ENCODE data around the gene TUBB4B. TPM values are rescaled to one million over a fixed set of nuclear protein-coding genes. Genes with fewer than 3 reads are reported as not detected.

The TUBB4B gene
- polyA plus RNA-seq, 1 of the 3 experiments (the other 2 are of a cell fraction): 508 TPM

DNA sequence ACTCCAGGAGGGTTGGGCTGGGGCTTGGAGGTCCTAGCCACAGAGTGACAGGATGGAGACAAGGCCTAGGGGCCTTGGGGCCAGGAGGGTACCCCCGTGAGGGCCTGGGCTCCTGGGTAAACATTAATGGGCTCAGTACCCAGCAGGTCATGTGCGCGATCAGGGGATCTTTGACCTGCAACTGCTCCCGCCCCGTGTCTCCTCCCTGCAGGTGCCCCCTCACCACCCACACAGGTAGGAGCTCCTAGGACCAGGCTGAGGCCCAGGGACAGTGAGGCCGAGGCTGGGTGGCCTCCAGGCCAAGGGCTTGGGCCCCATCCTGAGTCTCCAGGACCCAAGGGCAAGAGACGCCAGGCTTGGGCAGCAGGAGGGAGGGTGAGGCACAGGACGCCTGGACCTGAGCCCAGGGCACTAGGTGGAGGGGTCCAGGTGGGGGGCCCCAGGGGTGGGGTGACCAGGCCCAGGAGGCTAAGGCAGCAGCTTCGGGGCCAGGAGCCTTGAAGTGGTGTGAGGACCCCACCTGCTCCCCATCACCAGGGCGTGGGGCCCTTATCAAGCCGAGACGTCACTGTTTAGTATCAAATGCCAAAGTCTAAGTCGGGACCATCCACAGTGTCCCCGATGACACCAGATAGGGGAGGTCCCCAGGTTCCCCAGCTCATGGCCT is 10.2 kb upstream of the TUBB4B start, which contains the start of gene SLC34A3:
TSS of gene SLC34A3 (plus strand) at position 197 of the 667 bp plus-strand sequence. CDS start 802 bp downstream, outside the sequence.
- Histone ChIP-seq H3K27ac (ENCODE audit: low read depth in 2 of 2, low read length in 1 of 2) (no peak within 1 kb of the TSS; a peak in 1 of 4 replicates), H4K20me1 (ENCODE audit: insufficient read depth) (no peaks in the 10 kb centered on the region), H3K4me3 (ENCODE audit: low read depth in 2 of 2, low read length in 1 of 2) (no peak within 1 kb of the TSS), H3K9me3 (no peaks in the 10 kb centered on the region), H3K36me3 (replicated peaks in 1 of 2; ENCODE audit: control insufficient read depth in 1 of 2, insufficient read depth in 2 of 2, low read length in 1 of 2) (no peaks in the 10 kb centered on the region), H3K9me2 (no peaks in the 10 kb centered on the region), H3K79me2 (ENCODE audit: insufficient read depth) (no peaks in the 10 kb centered on the region), H3K4me1 (ENCODE audit: control insufficient read depth in 1 of 2, insufficient read depth in 2 of 2, low read depth in 1 of 2, low read length in 1 of 2) (peaks cover 0 to 35% of the 10 kb centered on the region in 2 experiments; a peak in 1 of 4 replicates), H3K4me2 (no peak within 1 kb of the TSS), H2AFZ (ENCODE audit: low read depth) (no peak within 1 kb of the TSS), H3F3A (replicated peaks; ENCODE audit: insufficient read depth) (peaks cover 15% of the 10 kb centered on the region), H3K27me3 (ENCODE audit: insufficient read depth) (no peaks in the 10 kb centered on the region), H3K9ac (no peak within 1 kb of the TSS)
- ChIA-PET CTCF (interaction anchor here (1.1 to 1.5 kb wide), 2 partner anchors 164 to 196 kb away, joined by 3 to 5 read pairs; no protein-coding TSS in a partner anchor), POLR2A (no interaction called here)
- 67% methylated on average over 1 of the region's 14 CpGs for WGBS (ENCODE audit: low lambda C conversion rate)
- TF ChIP-seq EP300 (IDR thresholded peaks at IDR 0.05; ENCODE audit: borderline replicate concordance in 1 of 2, low read depth in 1 of 2, low read length in 1 of 2): no peak
- TF ChIP-seq MXI1 (IDR thresholded peaks at IDR 0.05; ENCODE audit: low read depth, low read length): no peak
- no peak for TF ChIP-seq CHD2 (IDR thresholded peaks at IDR 0.05; ENCODE audit: low read length, partially characterized antibody)
- no peak for TF ChIP-seq NRF1 (IDR thresholded peaks at IDR 0.05; ENCODE audit: low read depth, low read length)
- TF ChIP-seq, protein P1, sequence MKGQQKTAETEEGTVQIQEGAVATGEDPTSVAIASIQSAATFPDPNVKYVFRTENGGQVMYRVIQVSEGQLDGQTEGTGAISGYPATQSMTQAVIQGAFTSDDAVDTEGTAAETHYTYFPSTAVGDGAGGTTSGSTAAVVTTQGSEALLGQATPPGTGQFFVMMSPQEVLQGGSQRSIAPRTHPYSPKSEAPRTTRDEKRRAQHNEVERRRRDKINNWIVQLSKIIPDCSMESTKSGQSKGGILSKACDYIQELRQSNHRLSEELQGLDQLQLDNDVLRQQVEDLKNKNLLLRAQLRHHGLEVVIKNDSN (IDR thresholded peaks at IDR 0.05; ENCODE audit: borderline replicate concordance, low read depth): no peak
- TF ChIP-seq ELF1 (IDR thresholded peaks at IDR 0.05): no peak
- TF ChIP-seq RFX5 (IDR thresholded peaks at IDR 0.05; ENCODE audit: low read length): no peak
- no peak for TF ChIP-seq FOSL2 (IDR thresholded peaks at IDR 0.05; ENCODE audit: borderline replicate concordance, low read depth)
- TF ChIP-seq FOXJ3 (CRISPR knock-in tag; IDR thresholded peaks at IDR 0.05): no peak
- TF ChIP-seq POLR2AphosphoS5 (IDR thresholded peaks at IDR 0.05; ENCODE audit: low read depth, low read length): no peak
- TF ChIP-seq TCF12 (IDR thresholded peaks at IDR 0.05): no peak
- no peak for TF ChIP-seq JUND (IDR thresholded peaks at IDR 0.05)
- TF ChIP-seq, protein P2, sequence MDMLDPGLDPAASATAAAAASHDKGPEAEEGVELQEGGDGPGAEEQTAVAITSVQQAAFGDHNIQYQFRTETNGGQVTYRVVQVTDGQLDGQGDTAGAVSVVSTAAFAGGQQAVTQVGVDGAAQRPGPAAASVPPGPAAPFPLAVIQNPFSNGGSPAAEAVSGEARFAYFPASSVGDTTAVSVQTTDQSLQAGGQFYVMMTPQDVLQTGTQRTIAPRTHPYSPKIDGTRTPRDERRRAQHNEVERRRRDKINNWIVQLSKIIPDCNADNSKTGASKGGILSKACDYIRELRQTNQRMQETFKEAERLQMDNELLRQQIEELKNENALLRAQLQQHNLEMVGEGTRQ (IDR thresholded peaks at IDR 0.05; ENCODE audit: borderline replicate concordance, low read depth, low read length): no peak
- TF ChIP-seq EZH2phosphoT487 (IDR thresholded peaks at IDR 0.05; ENCODE audit: borderline replicate concordance, low read depth): no peak
- no peak for TF ChIP-seq GABPA (IDR thresholded peaks at IDR 0.05; ENCODE audit: low read depth)
- TF ChIP-seq, protein P3, sequence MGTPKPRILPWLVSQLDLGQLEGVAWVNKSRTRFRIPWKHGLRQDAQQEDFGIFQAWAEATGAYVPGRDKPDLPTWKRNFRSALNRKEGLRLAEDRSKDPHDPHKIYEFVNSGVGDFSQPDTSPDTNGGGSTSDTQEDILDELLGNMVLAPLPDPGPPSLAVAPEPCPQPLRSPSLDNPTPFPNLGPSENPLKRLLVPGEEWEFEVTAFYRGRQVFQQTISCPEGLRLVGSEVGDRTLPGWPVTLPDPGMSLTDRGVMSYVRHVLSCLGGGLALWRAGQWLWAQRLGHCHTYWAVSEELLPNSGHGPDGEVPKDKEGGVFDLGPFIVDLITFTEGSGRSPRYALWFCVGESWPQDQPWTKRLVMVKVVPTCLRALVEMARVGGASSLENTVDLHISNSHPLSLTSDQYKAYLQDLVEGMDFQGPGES (IDR thresholded peaks at IDR 0.05; ENCODE audit: low read depth, low read length): no peak
- TF ChIP-seq, protein P4, sequence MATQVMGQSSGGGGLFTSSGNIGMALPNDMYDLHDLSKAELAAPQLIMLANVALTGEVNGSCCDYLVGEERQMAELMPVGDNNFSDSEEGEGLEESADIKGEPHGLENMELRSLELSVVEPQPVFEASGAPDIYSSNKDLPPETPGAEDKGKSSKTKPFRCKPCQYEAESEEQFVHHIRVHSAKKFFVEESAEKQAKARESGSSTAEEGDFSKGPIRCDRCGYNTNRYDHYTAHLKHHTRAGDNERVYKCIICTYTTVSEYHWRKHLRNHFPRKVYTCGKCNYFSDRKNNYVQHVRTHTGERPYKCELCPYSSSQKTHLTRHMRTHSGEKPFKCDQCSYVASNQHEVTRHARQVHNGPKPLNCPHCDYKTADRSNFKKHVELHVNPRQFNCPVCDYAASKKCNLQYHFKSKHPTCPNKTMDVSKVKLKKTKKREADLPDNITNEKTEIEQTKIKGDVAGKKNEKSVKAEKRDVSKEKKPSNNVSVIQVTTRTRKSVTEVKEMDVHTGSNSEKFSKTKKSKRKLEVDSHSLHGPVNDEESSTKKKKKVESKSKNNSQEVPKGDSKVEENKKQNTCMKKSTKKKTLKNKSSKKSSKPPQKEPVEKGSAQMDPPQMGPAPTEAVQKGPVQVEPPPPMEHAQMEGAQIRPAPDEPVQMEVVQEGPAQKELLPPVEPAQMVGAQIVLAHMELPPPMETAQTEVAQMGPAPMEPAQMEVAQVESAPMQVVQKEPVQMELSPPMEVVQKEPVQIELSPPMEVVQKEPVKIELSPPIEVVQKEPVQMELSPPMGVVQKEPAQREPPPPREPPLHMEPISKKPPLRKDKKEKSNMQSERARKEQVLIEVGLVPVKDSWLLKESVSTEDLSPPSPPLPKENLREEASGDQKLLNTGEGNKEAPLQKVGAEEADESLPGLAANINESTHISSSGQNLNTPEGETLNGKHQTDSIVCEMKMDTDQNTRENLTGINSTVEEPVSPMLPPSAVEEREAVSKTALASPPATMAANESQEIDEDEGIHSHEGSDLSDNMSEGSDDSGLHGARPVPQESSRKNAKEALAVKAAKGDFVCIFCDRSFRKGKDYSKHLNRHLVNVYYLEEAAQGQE (IDR thresholded peaks at IDR 0.05; ENCODE audit: low read depth, low read length): no peak
- no peak for DNase-seq

Measured in SK-N-SH (cell line).